Measurements from ENCODE around the gene CPEB3. TPM values are rescaled to one million over a fixed set of nuclear protein-coding genes. Genes with fewer than 3 reads are reported as not detected.
"Not testable (repeated sequence)": the region's sequence is repeated elsewhere in the genome, so short reads cannot be mapped to it uniquely, and the experiment has no call there.

The CPEB3 gene
- polyA plus RNA-seq, 10 donors: 2.4 to 4.2 (median 3.5) TPM

GRCh38 chr10:92042541-92042940, 248.3 kb downstream of the CPEB3 start:
- DNase-seq: no peak

- DNase-seq: no peak
Observed at GRCh38 chr10:92038949-92039348, 251.9 kb downstream of the CPEB3 start.

GRCh38 chr10:92033070-92033469, 257.8 kb downstream of the CPEB3 start:
- DNase-seq: not testable (repeated sequence)

- no peak for DNase-seq
Observed at GRCh38 chr10:92031580-92031979, 259.3 kb downstream of the CPEB3 start.

GRCh38 chr10:92027141-92027540, 263.7 kb downstream of the CPEB3 start:
- DNase-seq: no peak

GRCh38 chr10:92025340-92025739, 265.5 kb downstream of the CPEB3 start:
- DNase-seq: not testable (repeated sequence)

GRCh38 chr10:92024700-92025099, 266.2 kb downstream of the CPEB3 start:
- DNase-seq: no peak

- no peak for DNase-seq
Observed at GRCh38 chr10:92014620-92015019, 276.3 kb downstream of the CPEB3 start.

GRCh38 chr10:92011560-92012214, 279.2 kb downstream of the CPEB3 start:
- peak in 1 of 3 donors; percentile 16 for DNase-seq

GRCh38 chr10:92010047-92010735, 280.7 kb downstream of the CPEB3 start:
- DNase-seq: no peak

- DNase-seq: no peak
Observed at GRCh38 chr10:92009445-92009844, 281.4 kb downstream of the CPEB3 start.

- DNase-seq: no peak
Observed at GRCh38 chr10:92005978-92006377, 284.9 kb downstream of the CPEB3 start.

GRCh38 chr10:92003258-92003657, 287.6 kb downstream of the CPEB3 start:
- DNase-seq: no peak

- DNase-seq: no peak
Observed at GRCh38 chr10:92001995-92002394, 288.9 kb downstream of the CPEB3 start.

- no peak for DNase-seq
Observed at GRCh38 chr10:92001581-92001980, 289.3 kb downstream of the CPEB3 start.

Other genes starting within 250 kb of the CPEB3 start
- gene MARCHF5, start 89 bp upstream of the CPEB3 start, polyA plus RNA-seq (ENCODE audit: insufficient read length in 10 of 10): 10 to 100 TPM; 27.2 to 41.8 (median 35.3) TPM